HG03565 (cell line): ENCODE measurements around the gene MBOAT1.
"Not testable (repeated sequence)": the region's sequence is repeated elsewhere in the genome, so short reads cannot be mapped to it uniquely, and the experiment has no call there.

Experiments used
- ATAC-seq: cut with Tn5 transposase; IDR thresholded peaks from one replicate; pipeline ENCODE4 v1.9.1; 2021; ENCODE audit warnings: mild to moderate bottlenecking, moderate library complexity; ENCODE audit not compliant: unreplicated experiment

Gene MBOAT1

GRCh38 chr6:20142866-20143265 lies 69.4 kb downstream of the MBOAT1 start:
- no peak for ATAC-seq

DNA sequence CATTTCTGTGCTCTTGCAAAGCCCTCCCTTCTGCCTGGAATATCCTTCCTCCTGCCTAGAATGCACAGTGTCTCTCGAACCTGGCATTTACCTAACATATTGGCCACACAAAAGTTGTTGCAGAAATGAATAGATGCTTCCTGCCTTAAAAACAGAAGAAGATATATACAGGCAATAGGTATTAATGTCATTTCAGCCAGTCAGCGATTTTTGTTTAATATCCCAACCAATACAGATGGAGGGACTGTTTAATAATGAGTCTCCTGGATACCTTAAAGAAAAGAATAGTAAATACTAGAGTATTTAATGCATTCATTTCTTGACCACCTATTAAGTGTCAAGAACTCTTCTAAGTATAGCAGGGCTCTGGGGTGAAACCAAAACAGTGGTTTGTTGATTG lies 70.3 kb downstream of the MBOAT1 start:
- ATAC-seq, result no peak

DNA sequence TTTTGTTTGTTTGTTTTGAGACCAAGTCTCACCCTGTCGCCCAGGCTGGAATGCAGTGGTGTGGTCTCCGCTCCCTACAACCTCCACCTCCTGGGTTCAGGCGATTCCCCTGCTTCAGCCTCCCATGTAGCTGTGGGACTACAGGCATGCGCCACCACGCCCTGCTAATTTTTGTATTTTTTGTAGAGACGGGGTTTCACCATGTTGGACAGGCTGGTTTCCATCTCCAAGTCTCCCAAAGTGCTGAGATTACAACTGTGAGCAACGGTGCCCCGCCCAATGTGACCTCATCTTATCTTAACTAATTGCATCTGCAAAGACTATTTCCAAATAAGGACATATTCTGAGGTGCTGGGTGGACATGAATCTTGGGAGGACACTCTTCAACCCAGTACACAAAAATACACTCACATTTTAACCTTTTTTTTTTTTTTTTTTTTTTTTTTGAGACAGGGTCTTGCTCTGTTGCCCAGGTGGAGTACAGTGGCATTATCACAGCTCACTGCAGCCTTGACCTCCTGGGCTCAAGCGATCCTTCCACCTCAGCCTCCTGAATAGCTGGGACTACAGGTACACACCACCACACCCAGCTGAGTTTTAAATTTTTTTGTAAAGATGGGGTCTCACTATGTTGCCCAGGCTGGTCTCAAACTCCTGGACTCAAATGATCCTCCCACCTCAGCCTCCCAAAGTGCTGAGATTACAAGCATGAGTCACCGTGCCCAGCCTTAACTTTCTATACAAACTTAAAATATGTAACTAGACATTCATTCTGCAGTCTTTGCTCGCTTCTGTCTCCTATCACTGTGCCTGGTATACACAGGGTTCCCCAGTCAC lies 72.9 kb downstream of the MBOAT1 start:
- ATAC-seq, result not testable (repeated sequence)

- no peak for ATAC-seq
Measured at GRCh38 chr6:20137837-20138236, 74.4 kb downstream of the MBOAT1 start.

DNA sequence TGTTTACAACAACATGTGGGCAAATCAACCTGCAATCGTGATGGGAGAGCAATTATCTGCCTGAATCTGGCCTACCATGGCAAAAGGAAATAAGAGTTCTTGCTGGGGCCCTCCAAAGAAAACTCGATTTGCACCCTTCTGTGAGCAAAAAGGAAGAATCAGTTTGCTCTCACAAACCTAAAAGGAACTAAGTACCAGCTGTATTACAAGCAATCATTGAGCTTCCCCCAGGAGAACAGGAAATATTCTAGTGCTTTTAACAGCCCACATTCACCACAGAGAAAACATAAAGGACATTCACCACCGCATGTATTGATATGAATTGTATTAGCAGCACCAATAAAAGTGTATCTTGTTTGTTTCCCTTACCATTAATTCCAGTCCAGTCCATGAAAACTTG lies 75.0 kb downstream of the MBOAT1 start:
- ATAC-seq, result no peak

GRCh38 chr6:20135677-20136268 lies 76.5 kb downstream of the MBOAT1 start:
- no peak for ATAC-seq

DNA sequence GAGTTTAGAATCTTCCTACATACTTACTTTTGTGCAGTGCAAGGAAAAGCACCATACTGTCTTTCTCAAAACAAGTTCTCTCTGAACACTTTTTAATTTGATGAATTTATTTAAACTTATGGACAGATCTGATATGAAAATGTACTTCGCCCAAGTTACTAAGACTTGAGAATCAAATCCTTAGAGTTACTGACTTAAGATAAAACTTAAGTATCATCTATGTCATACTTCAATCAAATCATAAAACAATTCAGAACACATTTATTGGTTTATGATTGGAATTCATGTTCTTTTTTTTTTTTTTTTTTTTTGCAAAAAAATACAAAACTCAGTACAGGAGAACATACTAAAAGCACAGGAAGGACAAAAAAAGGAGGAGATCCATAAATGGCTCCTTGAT lies 77.7 kb downstream of the MBOAT1 start:
- no peak for ATAC-seq

- ATAC-seq, result no peak
Measured at GRCh38 chr6:20129290-20130088, 82.8 kb downstream of the MBOAT1 start.

- ATAC-seq, result no peak
Measured at GRCh38 chr6:20128018-20128417, 84.3 kb downstream of the MBOAT1 start.

GRCh38 chr6:20126789-20127653 lies 85.2 kb downstream of the MBOAT1 start:
- peak; percentile 64 for ATAC-seq

GRCh38 chr6:20126102-20126752 lies 86.0 kb downstream of the MBOAT1 start:
- ATAC-seq, result no peak

- ATAC-seq, result no peak
Measured at GRCh38 chr6:20124545-20124944, 87.7 kb downstream of the MBOAT1 start.

GRCh38 chr6:20119485-20119884 lies 92.8 kb downstream of the MBOAT1 start:
- ATAC-seq, result no peak

DNA sequence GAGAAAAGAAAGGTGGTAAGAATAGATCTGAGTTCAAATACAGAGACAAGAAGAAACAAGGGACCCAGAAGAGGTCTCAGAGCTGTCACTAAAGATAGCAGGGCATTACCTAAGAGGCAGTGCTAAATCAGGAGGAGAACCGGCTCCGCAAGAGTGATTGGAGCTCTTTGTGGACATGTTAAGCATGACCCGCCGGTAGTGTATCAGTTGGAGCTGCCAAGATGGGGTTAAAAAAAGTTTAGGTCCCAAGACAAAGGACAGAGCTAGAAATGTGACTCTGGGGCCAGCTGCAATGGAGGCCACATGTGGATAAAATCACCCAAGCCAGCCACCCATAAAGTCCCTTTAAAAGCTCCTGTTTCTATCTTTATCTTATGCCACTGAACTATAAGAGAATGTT lies 93.4 kb downstream of the MBOAT1 start:
- ATAC-seq, result no peak

- ATAC-seq, result peak; percentile 90
Measured at GRCh38 chr6:20117474-20117873, 94.8 kb downstream of the MBOAT1 start.

DNA sequence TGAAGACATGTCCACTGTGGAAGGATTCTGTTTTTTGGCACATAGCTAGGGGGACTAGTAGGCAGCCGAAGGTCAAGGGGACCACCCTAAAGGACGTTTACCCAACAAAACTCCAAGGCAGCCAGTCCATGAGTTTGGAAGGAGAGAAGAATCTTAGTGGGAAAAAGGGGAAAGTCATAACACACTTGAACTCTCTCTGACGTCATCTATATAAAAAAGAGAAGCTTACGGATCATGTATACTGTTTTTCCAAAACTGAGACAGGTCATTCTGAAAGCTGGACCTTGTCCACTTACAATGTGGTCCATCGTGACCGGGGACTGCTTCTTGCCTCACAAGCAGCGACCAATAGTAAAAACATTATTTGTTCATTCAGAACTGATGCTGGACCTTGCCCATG lies 95.5 kb downstream of the MBOAT1 start:
- no peak for ATAC-seq

GRCh38 chr6:20115246-20115980 lies 96.9 kb downstream of the MBOAT1 start:
- no peak for ATAC-seq

DNA sequence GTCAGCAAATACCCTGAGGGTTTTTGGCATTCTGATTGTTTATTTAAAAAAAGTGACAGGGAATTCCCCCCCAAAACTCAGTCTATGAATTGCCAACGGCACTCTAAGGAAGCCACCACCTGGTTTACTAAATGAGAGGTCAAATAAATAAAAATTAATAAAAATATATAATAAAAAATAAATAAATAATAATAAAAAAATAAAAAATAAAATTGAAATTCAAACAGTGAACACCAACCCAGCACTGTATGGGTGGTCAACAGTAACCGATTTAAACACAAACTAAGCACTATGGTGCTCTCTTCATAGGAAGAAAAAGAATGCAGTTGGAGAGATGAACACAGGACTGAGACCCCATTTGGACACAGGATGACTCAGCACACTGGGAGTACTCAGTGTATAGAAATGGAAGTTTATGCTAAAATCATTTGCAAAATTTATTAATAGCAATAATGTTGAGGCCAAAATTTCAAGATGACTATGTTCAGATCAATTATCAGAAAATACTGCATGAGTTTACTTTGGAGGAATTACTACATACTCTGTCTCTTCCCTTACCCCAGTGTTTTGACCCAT lies 98.5 kb downstream of the MBOAT1 start:
- ATAC-seq, result no peak

DNA sequence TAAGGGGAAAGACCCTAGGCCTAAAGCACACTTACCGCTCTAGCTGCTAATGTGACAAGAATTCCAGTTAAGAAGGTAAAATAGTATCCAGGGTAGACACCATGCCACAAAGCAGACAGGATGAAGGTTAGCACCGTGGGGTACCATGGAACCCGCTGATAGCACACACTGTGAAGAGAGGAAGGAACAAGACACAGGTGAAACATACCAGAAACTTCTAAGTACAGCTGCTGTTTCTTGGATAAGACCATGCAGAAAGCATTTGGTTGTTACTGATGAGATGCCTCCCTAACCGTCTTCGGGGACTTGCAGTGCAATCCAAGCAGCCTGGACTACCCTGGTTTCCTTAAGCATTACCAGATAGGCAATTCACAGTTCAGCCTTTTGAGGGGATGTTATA lies 99.4 kb downstream of the MBOAT1 start:
- ATAC-seq, result no peak
